HepG2 (cell line): ENCODE results near the gene SLC39A1.

ENCODE experiments used
- FOSL2 ChIP-seq: sonication (generic); formaldehyde crosslinking; IDR thresholded peaks from 2 replicates; pipeline ENCODE4 v1.4.0; 2020; ENCODE audit warnings: missing genetic modification reagents
- HNF4A ChIP-seq: sonication (generic); formaldehyde crosslinking; IDR thresholded peaks from 2 replicates; pipeline ENCODE4 v1.4.0; 2020; ENCODE audit warnings: missing genetic modification reagents

- TF ChIP-seq HNF4A = no peak
- no peak for TF ChIP-seq FOSL2 (CRISPR knock-in tag)
Measured at GRCh38 chr1:153978274-153978909, 15.1 kb upstream of the SLC39A1 start.
